NCI-H1436 (cell line): ENCODE data around the gene PILRB.
A peak's percentile ranks its signal among the peaks of the same experiment; 100 is the strongest.
"Not testable (repeated sequence)": the region's sequence is repeated elsewhere in the genome, so short reads cannot be mapped to it uniquely, and the experiment has no call there.

Experiments used
- DNase-seq: peaks from one replicate; lab custom pipeline; 2025; lab: John Stamatoyannopoulos, UW

Gene PILRB

DNA sequence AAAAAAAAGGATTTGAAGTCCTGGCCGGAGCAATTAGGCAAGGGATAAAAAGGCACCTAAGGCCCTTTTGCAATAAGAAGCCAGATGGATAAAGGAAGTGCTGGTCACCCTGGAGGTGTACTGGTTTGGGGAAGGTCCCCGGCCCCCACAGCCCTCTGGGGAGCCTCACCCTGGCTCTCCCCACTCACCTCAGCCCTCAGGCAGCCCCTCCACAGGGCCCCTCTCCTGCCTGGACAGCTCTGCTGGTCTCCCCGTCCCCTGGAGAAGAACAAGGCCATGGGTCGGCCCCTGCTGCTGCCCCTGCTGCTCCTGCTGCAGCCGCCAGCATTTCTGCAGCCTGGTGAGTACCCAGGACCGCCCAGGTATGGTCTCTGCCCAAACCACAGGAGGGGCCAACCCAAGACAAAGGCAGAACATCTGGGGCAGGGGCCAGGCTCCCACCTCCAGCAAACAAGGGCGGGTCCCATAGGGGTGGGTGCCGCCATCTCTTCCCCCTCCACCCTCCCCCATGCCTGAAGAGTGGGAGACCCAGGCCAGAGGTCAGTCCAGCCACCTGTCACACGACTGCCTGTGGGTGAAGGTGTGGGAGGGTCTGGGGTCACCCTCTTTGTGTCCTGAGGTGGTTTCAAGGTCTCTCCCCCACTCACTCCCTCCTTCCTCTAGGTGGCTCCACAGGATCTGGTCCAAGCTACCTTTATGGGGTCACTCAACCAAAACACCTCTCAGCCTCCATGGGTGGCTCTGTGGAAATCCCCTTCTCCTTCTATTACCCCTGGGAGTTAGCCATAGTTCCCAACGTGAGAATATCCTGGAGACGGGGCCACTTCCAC is at the start of gene PILRB:
Gene PILRB (plus strand): TSS at position 91 of the 830 bp plus-strand sequence. CDS start 186 bp downstream, at position 277.
- DNase-seq = no peak

DNA sequence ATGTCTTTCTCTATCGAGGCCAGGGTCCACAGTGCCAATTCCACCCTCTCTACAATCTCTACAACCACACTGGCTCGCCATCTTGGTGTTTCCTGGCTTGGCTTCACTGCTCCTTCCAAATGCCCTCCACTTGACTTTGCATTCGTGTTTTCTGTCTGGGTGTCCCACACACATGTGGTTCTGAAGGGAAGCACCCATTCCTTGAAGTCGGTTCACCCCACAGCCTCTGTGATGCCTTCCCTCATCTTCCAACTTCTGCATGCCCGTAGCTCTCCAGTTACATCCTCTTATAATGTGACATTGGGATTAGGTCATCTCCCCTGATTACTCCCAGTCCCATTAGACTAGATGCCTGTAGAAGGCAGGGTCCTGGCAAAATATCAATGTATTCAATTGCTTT is 39.6 kb upstream of the PILRB start:
- DNase-seq = not testable (repeated sequence)

DNA sequence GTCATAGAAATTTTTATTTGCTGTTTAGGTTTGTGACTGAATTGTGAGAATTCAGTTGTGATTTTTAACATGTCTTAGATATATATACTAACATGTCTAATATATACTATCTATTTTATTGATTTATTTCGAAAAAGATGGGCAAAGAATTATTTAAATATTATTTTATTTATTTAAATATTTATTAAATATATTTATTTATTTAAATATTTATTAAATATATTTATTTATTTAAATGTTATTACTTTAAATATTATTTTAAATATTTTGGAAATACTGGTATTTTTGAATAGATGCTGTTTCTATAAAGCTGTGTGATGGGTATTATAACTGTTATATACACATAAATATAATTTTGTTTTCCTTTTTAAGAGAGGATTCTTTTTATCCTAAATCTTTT is 36.3 kb upstream of the PILRB start:
- DNase-seq = not testable (repeated sequence)

DNA sequence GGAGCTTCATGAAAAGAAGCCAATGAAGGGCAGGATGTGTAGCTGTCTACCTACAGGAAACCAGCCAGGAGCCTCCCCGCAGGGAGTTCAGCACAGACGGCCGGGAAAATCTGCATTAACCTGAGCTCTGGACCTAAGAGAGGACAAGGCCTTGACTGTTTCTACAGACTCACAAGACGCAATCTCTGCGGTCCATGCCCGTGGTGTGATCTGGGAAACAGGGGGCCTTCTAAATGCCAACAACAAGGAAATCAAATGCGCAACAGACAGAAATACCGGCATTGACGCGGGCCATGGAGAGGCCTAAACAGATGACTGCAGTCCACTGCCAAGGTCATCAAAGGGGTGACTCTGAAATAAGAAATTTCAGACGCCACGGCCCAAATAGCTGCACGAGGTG is 33.7 kb upstream of the PILRB start:
- not testable (repeated sequence) for DNase-seq

DNA sequence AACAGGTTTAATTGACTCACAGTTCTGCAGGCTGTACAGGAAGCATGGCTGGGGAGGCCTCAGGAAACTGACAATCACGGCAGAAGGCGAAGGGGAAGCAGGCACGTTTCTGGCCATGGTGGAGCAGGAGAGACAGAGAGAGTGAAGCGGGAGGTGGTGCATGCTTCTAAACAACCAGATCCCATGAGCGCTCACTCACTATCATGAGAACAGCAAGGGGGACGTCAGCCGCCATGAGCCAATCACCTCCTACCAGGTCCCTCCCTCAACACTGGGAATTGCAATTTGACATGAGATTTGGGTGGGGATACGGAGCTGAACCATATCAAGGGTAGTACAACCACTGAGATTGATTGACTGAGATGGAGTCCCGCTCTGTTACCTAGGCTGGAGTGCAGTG is 32.2 kb upstream of the PILRB start:
- not testable (repeated sequence) for DNase-seq

DNA sequence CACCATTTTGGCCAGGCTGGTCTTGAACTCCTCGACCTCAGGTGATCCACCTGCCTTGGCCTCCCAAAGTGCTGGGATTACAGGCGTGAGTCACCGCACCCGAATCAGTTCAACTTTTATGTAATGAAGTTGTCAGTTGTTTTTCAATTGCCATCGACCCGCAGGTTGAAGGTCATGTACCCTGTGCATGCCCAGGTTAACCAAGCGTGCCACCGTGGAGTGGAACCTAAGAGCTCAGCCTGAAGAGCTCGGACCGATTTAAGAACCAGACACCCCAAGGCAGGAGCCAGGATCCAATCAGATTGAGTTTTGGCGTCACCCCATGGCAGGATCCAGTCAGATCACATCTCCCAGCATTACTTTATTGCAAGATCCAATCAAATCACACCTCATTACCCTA is 31.0 kb upstream of the PILRB start:
- not testable (repeated sequence) for DNase-seq

DNA sequence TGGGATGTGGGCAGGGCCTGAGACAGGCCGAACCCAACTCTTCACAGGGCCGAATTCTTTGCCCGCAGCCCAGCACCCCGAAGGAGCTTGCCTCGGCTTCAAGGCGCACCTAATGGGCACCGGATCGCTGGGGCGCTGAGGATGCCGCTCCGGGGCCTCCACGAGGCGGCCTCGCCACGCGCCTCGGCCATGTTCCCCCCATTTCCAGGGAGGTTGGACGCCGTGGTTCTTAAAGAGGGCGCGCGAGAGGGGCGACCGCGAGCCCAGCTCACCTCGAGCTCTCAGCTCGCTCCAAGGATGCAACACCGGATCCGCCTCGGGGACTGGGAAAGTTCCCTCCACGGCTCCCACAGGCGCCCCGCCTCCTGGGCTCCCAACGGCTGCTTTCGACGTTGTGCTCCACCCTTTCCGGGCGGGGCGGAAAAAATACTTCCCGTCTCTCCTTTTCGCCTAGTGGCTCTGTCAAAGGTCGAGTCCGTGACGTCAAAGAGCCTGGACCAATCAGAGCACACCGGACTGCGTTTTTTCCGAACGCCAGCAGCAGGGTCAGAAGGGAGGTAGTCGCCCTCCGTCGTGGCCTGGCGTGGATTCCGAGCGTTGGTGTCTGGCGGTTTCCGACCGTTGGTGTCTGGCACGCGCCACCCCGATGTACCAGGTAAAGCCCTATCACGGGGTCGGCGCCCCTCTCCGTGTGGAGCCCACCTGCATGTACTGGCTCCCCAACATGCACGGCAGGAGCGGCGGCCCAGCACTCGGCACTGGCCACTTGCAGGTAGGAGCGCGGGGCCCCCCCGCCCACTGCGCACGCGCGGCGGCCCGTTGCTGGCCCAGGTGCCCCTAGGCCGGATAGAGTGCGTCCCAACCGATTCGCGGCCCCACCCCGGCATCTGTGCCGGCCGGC is 22.1 kb upstream of the PILRB start:
- DNase-seq = peak; percentile 91

DNA sequence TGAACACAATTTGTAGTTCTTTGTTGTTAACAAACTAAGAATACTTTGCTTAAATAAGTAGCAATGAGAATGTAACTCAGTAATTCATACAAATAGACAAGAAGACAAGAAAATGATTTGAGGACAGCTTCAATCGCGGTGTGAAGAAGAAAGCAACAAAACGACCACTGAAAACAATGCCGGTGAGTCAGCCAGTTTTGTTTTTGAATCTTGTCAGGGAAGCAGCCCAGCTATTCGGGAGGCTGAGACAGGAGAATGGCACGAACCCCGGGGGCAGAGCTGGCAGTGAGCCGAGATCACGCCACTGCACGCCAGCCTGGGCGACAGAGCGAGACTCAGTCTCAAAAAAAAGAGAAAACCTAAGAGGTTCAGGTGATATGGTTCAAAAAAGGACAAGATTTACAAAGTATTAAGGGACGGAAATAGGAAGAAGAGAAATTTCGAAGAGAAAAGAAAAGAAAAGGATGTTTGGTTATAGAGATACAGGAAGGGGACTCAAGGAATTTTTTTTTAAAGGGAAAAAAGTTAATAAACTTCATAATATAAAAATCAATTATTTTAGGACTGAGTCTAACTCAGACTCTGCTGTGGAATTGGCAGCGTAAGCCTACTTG is 19.7 kb upstream of the PILRB start:
- not testable (repeated sequence) for DNase-seq

DNA sequence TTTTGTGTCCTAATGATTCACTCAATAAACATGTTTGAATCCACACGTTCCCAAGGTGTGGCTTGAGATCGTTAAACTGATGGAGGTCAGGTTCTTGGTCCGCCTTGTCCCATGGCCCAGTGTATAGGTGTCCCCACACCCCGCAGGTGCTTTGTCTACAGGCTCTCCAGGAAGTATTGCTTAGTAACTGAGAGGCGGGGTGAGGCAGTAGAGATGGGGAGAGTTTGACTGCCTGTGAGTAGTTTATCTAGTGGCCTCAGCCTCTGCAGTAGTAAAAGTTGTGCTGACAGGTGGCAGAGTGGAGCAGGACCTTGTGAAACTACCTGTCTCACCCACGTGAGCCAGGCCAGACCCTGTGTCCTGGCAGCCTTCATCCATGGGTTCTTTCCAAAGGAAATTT is 16.6 kb upstream of the PILRB start:
- not testable (repeated sequence) for DNase-seq

DNA sequence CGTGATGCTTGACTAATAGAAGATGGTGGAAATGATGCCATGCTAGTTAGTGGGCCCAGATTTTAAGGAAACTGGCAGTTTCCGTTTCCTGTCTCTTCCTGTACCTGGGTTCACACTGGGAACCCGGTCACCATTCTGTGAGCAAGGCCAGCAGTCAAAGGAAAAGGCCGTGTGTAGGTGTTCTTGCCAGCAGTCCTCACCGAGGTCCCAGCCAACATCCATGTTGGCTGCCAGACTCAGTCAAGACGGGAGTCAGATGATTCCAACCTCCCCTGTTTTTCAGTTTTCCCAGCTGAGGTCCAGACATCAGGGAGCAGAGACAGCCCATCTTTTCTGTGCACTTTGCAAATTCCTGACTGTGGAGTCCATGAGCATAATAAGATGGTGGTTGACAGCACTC is 15.2 kb upstream of the PILRB start:
- no peak for DNase-seq

DNA sequence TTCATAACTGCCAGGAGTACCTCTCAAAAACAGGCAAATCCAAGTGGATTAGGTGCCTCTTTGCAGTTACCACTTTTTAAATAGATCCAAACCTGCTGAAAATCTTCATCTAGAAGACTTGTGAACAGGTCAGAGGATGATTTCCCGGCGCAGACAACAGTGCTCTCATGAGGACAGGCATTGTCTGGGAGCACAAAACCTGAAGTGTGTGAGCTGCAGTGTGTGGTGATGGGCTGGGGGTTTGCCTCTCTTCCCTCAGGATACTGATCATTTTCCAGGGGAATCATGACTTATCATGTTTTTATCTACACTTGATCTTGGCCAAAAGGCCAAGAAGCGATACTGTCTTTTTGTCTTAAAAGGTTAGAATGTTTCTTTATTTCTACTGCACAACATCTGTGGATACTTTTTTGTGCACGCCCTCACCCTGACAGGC is 13.8 kb upstream of the PILRB start:
- not testable (repeated sequence) for DNase-seq

DNA sequence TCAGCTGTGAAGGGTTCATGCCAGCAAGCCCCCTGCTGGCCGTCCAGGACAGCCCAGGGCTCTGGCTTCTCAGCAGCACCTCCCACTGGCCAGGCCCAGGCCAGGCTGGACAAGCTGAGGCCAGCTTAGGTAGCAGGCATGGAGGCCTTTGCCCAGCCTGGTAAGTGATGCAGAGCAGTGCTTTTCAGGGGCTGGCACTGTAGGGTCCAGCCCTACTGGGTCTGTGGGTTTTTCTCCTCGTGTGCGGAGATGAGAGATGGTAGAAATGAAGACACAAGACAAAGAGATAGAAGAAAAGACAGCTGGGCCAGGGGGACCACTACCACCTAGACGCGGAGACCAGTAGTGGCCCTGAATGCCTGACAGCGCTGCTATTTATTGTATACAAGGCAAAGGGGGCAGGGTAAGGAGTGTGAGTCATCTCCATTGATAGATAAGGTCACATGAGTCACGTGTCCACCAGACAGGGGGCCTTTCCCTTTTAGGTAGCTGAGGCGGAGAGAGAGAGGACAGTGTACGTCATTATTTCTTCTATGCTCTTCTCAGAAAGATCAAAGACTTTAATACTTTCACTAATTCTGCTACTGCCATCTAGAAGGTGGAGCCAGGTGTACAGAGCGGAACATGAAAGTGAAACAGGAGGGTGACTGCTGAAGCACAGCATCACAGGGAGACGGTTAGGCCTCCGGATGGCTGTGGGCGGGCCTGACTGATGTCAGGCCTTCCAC is 13.2 kb upstream of the PILRB start:
- DNase-seq = not testable (repeated sequence)

DNA sequence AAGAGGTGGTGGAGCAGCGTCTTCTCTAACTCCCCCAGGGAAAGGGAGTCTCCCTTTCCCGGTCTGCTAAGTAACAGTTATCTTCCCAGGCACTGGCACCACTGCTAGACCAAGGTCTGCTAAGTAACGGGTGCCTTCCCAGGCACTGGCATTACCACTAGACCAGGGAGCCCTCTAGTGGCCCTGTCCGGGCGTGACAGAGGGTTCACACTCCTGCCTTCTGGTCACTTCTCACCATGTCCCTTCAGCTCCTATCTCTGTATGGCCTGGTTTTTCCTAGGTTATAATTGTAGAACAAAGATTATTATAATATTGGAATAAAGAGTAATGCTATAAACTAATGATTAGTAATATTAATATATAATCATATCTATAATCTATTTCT is 12.6 kb upstream of the PILRB start:
- DNase-seq = not testable (repeated sequence)

DNA sequence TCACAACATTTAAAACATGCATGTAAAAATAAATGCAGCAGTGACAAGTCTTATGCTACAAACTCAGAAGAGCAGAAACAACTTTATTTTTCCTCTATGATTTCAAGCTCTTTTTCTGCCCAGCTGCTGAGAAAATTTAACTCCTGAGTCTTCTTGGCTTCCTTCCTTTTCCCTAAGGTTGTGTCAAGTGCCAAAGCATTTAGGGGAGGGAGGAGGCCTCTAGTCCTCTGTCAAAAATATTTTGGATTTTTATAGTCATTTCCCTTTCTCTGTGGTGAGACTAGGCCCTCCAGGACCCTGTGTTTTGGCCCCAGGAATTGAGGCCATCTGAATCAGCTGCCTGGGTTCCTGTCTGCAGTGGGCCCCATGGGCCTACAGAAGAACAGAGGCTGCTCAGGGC is 11.0 kb upstream of the PILRB start:
- DNase-seq = no peak

DNA sequence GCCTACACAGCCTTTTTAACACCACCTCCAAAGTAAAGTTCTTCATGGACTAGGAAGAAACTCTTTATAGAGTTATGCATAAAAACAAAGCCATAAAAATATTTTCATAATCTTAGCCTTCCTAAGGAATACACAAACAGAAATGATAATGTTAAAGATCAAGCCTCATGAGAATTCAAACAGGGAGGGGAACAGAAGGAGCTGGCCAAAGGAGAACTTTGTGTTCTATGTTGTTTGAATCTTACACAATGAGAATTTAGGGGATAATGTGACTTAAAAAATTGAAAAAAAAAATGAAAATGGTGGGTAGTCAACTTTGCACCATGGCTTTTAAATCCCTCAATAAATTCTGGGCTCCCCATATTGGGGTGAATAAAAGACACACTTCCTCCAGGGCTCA is 9.1 kb upstream of the PILRB start:
- no peak for DNase-seq

DNA sequence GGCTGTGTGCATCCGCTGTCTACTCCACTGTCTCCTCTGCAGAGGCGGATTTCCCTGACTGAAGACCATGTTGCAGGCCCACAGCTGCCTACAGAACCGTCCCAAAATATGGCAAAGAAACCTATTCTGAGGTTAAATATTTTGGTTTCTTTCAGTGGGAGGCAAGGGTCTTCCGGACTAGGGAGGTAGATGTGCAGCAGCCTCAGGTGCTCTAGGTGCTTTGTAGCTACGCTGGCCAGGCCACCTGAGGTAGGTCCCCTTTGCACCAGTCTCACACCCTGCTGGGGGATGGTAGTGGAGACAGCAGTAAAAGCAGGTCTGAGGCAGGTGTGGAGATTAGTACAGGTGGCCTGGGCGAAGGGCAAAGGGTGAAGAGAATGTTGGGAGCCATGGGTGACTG is 8.2 kb upstream of the PILRB start:
- DNase-seq = no peak

DNA sequence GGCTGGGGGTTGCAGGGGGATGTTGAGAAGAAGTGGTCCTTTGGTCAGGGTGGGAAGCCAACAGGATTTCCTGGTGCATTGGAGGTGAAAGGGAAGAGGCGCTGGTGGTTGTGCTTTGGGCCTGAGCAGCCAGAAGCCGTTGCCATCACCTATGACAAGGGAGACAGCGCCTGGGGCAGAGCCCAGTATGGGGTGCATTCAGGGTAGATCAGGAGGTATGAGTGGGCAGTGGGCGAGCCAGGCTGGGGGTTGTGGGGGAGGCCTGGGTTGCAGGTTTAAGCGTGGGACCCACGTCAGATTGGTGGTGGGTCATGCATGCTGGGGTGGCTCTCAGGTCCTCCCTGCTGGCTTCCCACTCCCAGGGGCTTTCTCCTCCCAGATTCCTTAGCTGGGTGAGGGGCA is 6.3 kb upstream of the PILRB start:
- no peak for DNase-seq

DNA sequence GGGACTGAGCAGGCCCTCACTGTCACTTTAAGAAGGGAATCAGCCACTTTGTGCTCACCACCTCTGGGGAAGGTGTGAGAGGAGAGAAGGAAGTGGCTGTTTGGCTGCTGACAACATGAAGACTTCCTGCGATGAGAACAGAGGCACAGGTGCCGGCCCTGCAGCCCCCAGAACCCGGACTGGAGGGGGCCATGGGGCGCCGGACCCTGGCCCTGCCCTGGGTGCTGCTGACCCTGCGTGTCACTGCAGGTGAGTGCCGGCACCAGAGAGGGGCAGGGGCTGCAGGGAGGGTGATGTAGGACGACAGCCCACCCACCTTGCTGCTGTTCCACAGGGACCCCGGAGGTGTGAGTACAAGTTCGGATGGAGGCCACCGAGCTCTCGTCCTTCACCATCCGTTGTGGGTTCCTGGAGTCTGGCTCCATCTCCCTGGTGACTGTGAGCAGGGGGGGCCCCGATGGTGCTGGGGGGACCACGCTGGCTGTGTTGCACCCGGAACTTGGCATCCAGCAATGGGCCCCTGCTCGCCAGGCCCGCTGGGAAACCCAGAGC is 5.6 kb upstream of the PILRB start:
- DNase-seq = not testable (repeated sequence)

DNA sequence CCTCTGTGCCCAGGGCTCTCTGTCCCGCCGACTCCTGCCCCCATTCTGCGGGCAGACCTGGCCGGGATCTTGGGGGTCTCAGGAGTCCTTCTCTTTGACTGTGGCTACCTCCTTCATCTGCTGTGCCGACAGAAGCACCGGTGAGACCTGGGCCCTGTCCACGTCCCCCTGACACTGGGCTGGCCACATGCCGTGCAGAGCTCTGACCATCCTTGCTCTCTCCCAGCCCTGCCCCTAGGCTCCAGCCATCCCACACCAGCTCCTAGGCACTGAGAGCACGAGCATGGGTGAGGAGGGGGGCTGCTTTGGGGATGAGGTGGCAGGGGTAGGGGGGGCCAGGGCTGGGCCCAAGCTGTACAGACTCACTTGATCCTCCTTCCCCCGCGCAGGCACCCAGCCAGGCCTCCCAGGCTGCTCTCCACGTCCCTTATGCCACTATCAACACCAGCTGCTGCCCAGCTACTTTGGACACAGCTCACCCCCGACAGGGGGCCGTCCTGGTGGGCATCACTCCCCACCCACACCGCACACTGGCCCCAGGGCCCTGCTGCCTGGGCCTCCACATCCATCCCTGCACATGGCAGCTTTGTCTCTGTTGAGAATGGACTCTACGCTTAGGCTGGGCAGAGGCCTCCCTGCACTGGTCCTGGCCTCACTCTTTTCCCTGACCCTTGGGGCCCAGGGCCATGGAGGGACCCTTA is 4.8 kb upstream of the PILRB start:
- no peak for DNase-seq

DNA sequence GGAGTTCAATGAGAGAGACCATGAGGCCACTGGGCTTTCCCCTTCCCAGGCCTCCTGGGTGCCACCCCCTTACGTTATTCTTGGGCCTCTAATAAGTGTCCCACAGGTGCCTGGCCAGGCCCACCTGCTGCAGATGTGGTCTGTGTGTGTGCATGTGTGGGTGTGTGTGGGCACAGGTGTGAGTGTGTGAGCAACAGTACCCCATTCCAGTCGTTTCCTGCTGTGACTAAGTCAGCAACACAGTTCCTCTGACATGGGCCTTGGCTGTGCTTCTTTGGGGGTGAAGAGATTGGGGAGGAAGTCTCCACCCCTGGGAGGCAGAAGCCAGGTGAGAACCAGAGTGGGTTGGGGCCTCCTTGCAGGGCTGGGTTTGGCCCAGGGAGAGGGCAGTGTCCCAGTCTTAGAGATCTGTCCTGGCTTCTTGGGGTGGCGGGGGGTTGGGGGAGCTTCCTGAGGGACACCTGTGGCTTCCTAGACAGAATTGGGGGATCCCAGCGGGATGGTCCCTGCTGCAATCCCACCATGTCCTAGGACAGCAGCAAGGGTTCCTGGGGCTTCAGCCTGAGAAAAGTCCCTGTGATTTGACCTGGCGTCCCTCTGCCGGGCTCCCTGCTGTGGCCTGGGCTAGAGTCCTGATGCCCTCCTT is 4.1 kb upstream of the PILRB start:
- DNase-seq = no peak
